Keratinocyte (primary cell): Measurements from ENCODE around the gene ANKRD27. TPM values are rescaled to one million over a fixed set of nuclear protein-coding genes. Genes with fewer than 3 reads are reported as not detected.

ENCODE experiments used
- DNase-seq: peaks from one replicate; pipeline ENCODE4 v3.0.0-alpha.2; 2011; ENCODE audit warnings: low read depth, missing footprints, low spot score
- FAIRE-seq: peaks from 2 replicates; lab custom pipeline; 2011; peaks lifted over from hg19 to GRCh38; lab: Jason Lieb, UNC
- H2AFZ ChIP-seq: 2 replicates; pipeline ENCODE4 v1.6.0; 2012; ENCODE audit warnings: low read length, control low read depth, inconsistent platforms; ENCODE audit not compliant: control insufficient read depth
- H3K27ac ChIP-seq: 2 replicates; pipeline ENCODE4 v1.5.1; 2011; ENCODE audit warnings: low read length; ENCODE audit not compliant: control insufficient read depth, insufficient read depth
- H3K27me3 ChIP-seq: 3 replicates; pipeline ENCODE4 v1.6.0; 2011; ENCODE audit warnings: low read length; ENCODE audit not compliant: control insufficient read depth, insufficient read depth; ENCODE audit errors: extremely low read depth
- H3K36me3 ChIP-seq, 2 experiments: 2 replicates in 1 of 2; 3 replicates in 1 of 2; pipeline ENCODE4 v1.5.1; 2011; ENCODE audit warnings: low read length in 2 of 2, mild to moderate bottlenecking in 1 of 2; ENCODE audit not compliant: control insufficient read depth in 2 of 2, insufficient read depth in 2 of 2; ENCODE audit errors: extremely low read depth in 1 of 2
- H3K4me1 ChIP-seq: 3 replicates; pipeline ENCODE4 v1.5.1; 2011; ENCODE audit warnings: low read length; ENCODE audit not compliant: control insufficient read depth, insufficient read depth; ENCODE audit errors: extremely low read depth
- H3K4me2 ChIP-seq: 3 replicates; pipeline ENCODE4 v1.6.0; 2011; ENCODE audit warnings: low read depth, low read length; ENCODE audit not compliant: control insufficient read depth, insufficient read depth; ENCODE audit errors: extremely low read depth
- H3K4me3 ChIP-seq, 3 experiments: fragments of 200-600 bp in 1 of 3; sonication (generic) in 1 of 3; 2 replicates in 2 of 3; 3 replicates in 1 of 3; pipeline ENCODE4 v1.5.1; 2011 to 2016; ENCODE audit warnings: low read length in 3 of 3, mild to moderate bottlenecking in 3 of 3, control low read depth in 2 of 3, inconsistent platforms in 1 of 3, low read depth in 1 of 3, mixed read lengths in 1 of 3, mixed run types in 1 of 3, moderate library complexity in 1 of 3; ENCODE audit not compliant: control insufficient read depth in 2 of 3, insufficient read depth in 2 of 3; ENCODE audit errors: extremely low read depth in 1 of 3
- H3K79me2 ChIP-seq: 2 replicates; pipeline ENCODE4 v1.6.0; 2012; ENCODE audit warnings: low read length; ENCODE audit not compliant: control insufficient read depth, insufficient read depth
- H3K9ac ChIP-seq: 3 replicates; pipeline ENCODE4 v1.6.0; 2011; ENCODE audit warnings: low read length; ENCODE audit not compliant: control insufficient read depth, insufficient read depth; ENCODE audit errors: extremely low read depth
- H3K9me1 ChIP-seq: 3 replicates; pipeline ENCODE4 v1.6.0; 2011; ENCODE audit warnings: low read length; ENCODE audit not compliant: control insufficient read depth, insufficient read depth; ENCODE audit errors: extremely low read depth
- H3K9me3 ChIP-seq: 2 replicates; pipeline ENCODE4 v1.5.1; 2012; ENCODE audit warnings: low read depth, low read length; ENCODE audit not compliant: control insufficient read depth
- H4K20me1 ChIP-seq: 3 replicates; pipeline ENCODE4 v1.6.0; 2011; ENCODE audit warnings: low read length; ENCODE audit not compliant: control insufficient read depth, insufficient read depth; ENCODE audit errors: extremely low read depth
- CTCF ChIP-seq, 3 experiments: IDR thresholded peaks in 1 of 3; conservative IDR thresholded peaks in 1 of 3; optimal IDR thresholded peaks in 1 of 3; 2 replicates in 2 of 3; 3 replicates in 1 of 3; pipeline versions ENCODE3 to v1.5.1; 2011; ENCODE audit warnings: low read length in 3 of 3, mild to moderate bottlenecking in 3 of 3, moderate library complexity in 2 of 3, control low read depth in 1 of 3, inconsistent platforms in 1 of 3; ENCODE audit not compliant: insufficient read depth in 2 of 3; ENCODE audit errors: extremely low read depth in 1 of 3
- EZH2 ChIP-seq: IDR thresholded peaks from one replicate; pipeline ENCODE4 v1.6.1; 2012; ENCODE audit warnings: inconsistent platforms, mild to moderate bottlenecking, low read length, moderate library complexity
- dilution Hi-C: fragments of 300-500 bp; cut with MboI; formaldehyde crosslinking; loops from one replicate; pipeline ENCODE4 v1.7.0; 2020; ENCODE audit warnings: low sequenced_read_pairs; ENCODE audit not compliant: extremely low pct_ligation_motif_present
- polyA plus RNA-seq, 5 experiments: library from polyadenylated mRNA; depleted of rRNA in 3 of 5; stranded (reverse) in 3 of 5; stranded (forward) in 1 of 5; unstranded in 1 of 5; fragments of >200 nt; gene quantifications; 1 replicate in 1 of 5; 2 replicates in 3 of 5; 3 replicates in 1 of 5; pipeline versions ENCODE4 v1.2.1 to v1.2.3, GENCODE V29; 2011 to 2012; ENCODE audit warnings: missing spikeins in 2 of 5, low read depth in 1 of 5, low replicate concordance in 1 of 5

The ANKRD27 gene
- polyA plus RNA-seq, 1 donor (not counting 4 experiments of a cell fraction or from before 2014, with no cell fraction given): 34.5 TPM

- peaks cover 2% of the 10 kb centered on the region for H3K9me1 ChIP-seq
- no peaks in the 10 kb centered on the region for H3K79me2 ChIP-seq
- no peak for DNase-seq
- TF ChIP-seq CTCF (optimal IDR thresholded peaks at IDR 0.05 in 1 of 3, IDR thresholded peaks at IDR 0.05 in 1 of 3, conservative IDR thresholded peaks at IDR 0.05 in 1 of 3; ENCODE audit: extremely low read depth in 1 of 3, insufficient read depth in 2 of 3, low read length in 3 of 3) (no peak), EZH2 (no peak)
- FAIRE-seq: no peak
- no peaks in the 10 kb centered on the region for H3K9me3 ChIP-seq
- no peak overlapping the region for H2AFZ ChIP-seq
- peaks cover 2% of the 10 kb centered on the region for H4K20me1 ChIP-seq
- no peak overlapping the region for H3K4me3 ChIP-seq
- no peak overlapping the region for H3K9ac ChIP-seq
- no peak overlapping the region for H3K4me2 ChIP-seq
- peaks cover 28 to 37% of the 10 kb centered on the region in 2 experiments for H3K36me3 ChIP-seq
- H3K27ac ChIP-seq: no peak overlapping the region
- no peaks in the 10 kb centered on the region for H3K27me3 ChIP-seq
- H3K4me1 ChIP-seq: no peaks in the 10 kb centered on the region
- dilution Hi-C loops: no loop called here
Observed at GRCh38 chr19:32619051-32619685, 55.8 kb downstream of the ANKRD27 start.

- no peaks in the 10 kb centered on the region for H3K9me1 ChIP-seq
- peaks cover 31 to 35% of the 10 kb centered on the region in 2 experiments for H3K36me3 ChIP-seq
- H3K4me3 ChIP-seq: no peak overlapping the region
- dilution Hi-C loops: no loop called here
- H2AFZ ChIP-seq: no peak overlapping the region
- H3K27ac ChIP-seq: no peak overlapping the region
- H3K27me3 ChIP-seq: no peaks in the 10 kb centered on the region
- no peaks in the 10 kb centered on the region for H4K20me1 ChIP-seq
- H3K9me3 ChIP-seq: no peaks in the 10 kb centered on the region
- no peak overlapping the region for H3K9ac ChIP-seq
- FAIRE-seq: no peak
- DNase-seq: no peak
- TF ChIP-seq CTCF (optimal IDR thresholded peaks at IDR 0.05 in 1 of 3, IDR thresholded peaks at IDR 0.05 in 1 of 3, conservative IDR thresholded peaks at IDR 0.05 in 1 of 3; ENCODE audit: extremely low read depth in 1 of 3, insufficient read depth in 2 of 3, low read length in 3 of 3) (no peak), EZH2 (no peak)
- H3K4me2 ChIP-seq: no peak overlapping the region
- H3K4me1 ChIP-seq: no peaks in the 10 kb centered on the region
- H3K79me2 ChIP-seq: no peaks in the 10 kb centered on the region
Observed at GRCh38 chr19:32615569-32615968, 59.4 kb downstream of the ANKRD27 start.
